ENCODE results near the gene MINDY1. TPM values are rescaled to one million over a fixed set of nuclear protein-coding genes. Genes with fewer than 3 reads are reported as not detected.

MINDY1 gene
- polyA plus RNA-seq, 1 donor, result 24.4 TPM

DNA sequence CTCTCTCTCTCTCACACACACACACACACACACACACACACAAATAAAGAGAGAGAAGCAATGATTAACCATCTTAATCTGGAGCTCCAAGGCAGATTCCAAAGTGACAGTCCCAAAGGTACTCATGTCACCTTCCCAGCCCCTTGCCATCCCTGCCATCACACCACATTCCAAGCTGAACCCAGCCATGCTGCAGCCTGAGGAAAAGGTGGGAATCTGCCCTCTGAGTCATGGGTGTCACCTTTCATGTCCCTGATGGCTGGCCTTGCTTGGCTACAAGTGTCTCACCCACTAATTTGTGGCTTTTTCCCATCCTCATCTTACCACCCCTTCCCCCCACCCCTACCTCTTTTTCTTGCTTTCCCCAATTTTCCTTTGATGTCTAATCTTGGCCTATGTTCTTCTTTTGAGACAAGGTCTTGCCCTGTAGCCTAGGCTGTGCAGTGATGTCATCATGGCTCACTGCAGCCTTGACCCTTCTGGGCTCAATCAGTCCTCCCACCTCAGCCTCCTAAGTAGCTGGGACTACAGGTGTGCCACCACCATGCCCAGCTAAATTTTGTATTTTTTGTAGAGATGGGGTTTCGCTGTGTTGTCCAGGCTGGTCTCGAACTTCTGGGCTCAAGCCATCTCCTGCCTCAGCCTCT lies 21.4 kb downstream of the MINDY1 start:
- DNase-seq, result no peak

GRCh38 chr1:150981805-150982712 lies 24.6 kb downstream of the MINDY1 start, which contains the start of gene ANXA9:
ANXA9 (plus strand) TSS chr1:150982292; CDS start chr1:150983106, 814 bp downstream.
- DNase-seq, result no peak

GRCh38 chr1:150981177-150981804 lies 25.4 kb downstream of the MINDY1 start:
- DNase-seq, result no peak

GRCh38 chr1:150979092-150980056 lies 27.3 kb downstream of the MINDY1 start:
- peak; percentile 86 for DNase-seq

GRCh38 chr1:150976879-150977694 lies 29.6 kb downstream of the MINDY1 start:
- DNase-seq, result peak; percentile 36

DNA sequence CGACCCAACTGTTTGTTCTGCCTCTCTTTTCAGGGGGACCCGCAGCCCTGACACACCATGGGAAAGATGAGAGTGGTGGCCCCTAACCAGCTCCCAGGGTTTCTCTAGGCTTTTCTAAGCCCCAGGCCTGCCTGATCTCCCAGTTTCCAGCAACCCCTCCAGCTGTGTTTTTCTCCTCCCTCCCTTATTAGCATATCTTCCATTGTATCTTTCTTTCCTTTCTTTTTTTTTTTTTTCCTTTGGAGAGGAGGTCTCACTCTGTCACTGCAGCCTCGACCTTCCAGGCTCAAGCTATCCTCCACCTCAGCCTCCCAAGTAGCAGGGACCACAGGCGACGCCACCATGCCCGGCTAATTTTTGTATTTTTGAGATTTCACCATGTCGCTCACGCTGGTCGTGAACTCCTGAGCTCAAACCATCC lies 30.3 kb downstream of the MINDY1 start:
- no peak for DNase-seq

DNA sequence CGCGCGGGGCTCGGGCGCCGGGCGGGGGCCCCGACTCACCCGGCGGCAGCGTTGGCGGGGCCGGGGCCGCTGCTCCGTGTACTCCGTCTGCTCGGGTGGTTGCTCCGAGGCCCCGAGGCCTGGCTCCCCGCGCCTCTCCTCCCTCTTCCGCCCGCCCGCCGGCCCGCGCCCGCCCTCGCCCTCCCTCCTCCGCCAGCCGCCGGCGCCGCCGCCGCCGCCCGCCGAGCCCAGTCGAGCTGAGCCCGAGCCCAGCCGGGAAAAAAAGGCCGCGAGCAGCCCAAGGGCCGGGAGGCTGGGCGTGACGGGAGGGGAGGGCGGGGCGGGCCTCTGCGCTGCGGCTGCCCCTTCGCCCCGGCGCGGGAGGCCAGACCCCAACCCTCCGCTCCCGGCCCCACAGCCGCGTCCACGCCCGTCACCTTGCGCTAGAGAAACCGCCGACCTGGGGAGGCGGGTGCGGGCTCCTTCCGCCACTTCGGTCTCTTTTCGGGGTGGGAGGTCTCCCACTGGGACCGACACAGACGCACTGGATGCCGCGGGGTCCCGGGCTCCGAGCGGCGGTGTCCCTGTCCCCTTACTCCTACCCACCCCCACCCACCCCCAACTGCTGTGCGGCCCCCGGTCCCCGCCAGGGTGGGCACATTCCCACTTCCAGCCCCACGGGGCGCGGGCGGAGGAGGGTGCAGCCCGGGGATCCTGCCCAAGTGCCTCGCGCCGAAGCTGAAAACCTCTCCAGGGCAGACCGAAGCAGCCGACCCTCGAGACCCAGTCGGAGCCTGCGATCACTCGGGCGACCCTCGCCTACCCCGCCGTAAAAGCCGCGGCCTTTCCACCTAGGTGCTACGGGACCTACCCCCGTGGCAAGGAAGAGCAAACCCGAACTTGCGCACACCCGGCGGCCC lies 31.9 kb downstream of the MINDY1 start, which contains the start of gene CERS2:
Gene CERS2, minus strand, starts transcription at position 256 of the 899 bp plus-strand sequence. CDS start 5,745 bp downstream, outside the sequence.
- DNase-seq, result peak; percentile 91

GRCh38 chr1:150973836-150974579 lies 32.7 kb downstream of the MINDY1 start:
- peak; percentile 40 for DNase-seq

GRCh38 chr1:150973258-150973835 lies 33.4 kb downstream of the MINDY1 start:
- no peak for DNase-seq

- no peak for DNase-seq
Measured at GRCh38 chr1:150972417-150972940, 34.2 kb downstream of the MINDY1 start.

GRCh38 chr1:150971583-150972416 lies 34.9 kb downstream of the MINDY1 start:
- DNase-seq, result no peak

DNA sequence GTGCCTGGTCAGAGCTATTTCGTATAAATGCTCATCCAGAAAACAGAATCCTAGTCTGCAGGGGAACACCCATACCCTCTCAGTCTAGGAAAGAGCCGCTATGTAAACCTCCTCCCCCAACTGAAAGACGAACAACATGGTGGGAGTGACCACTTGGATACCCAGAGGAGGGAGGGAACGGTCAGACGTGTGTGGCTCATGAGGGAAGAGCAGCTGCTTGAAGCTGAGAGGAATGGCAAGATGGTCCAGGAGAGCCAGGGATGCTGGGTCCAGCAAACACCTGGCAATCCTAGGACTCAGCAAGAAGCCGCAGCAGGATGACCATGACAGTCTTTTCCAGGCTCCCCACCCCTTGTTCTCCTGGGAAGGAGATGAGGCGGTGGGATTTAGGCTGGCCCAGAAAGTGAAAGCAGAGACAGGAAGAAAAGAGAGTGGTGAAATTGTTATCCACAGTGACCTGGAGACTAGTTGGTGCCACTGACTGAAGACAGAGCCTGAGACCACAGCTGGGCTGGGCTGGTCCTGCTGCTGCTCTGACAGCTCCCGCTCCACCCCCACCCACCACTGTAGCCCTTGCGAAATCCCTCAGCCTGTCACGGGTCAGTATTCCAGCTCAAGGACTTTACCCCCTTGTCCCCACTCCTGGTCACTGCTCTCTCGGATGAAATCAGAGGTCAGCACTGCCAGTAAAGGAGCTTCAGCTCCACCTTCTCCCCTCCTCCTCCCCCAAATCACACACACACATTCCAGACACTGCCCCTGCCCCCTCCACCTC lies 35.7 kb downstream of the MINDY1 start:
- DNase-seq, result no peak

DNA sequence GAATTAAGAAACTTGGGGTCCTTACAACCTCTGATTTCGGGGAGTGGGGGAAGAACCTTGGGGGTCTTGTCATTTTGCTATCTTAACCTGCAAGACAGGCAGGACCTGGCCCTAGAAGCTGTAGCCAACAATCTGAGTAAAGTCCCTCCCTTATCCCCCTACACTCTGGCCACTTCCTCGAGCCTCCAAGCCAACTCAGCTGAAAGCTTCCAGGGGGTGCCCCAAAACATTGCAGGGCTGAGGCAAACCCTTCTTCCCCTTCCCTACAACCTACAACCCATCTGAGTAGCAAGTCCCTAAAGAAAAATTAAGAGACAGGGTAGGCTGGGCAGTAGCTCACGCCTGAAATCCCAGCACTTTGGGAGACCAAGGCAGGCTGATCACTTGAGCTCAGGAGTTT lies 37.1 kb downstream of the MINDY1 start:
- DNase-seq, result no peak

GRCh38 chr1:150968491-150968890 lies 38.2 kb downstream of the MINDY1 start:
- no peak for DNase-seq

DNA sequence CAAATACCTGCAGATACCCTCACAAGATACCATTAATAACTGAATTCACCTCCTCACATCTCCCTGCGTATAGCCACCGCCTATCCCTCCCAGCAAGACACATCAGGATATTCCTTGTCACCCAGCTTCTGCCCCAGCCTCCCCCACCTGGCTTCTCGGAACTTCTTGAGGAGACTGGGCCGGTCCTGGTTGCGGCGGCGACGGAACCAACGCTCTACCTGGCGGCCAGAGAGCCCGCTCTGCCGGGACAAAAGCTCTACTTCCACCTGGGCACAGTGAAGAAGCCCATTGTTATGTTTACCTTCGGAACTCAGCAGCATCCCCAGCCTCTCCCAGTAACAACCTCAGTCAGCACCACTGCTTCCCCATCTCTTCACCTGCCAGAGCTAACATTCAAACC lies 38.8 kb downstream of the MINDY1 start:
- DNase-seq, result no peak

GRCh38 chr1:150966011-150966410 lies 40.7 kb downstream of the MINDY1 start:
- DNase-seq, result no peak

DNA sequence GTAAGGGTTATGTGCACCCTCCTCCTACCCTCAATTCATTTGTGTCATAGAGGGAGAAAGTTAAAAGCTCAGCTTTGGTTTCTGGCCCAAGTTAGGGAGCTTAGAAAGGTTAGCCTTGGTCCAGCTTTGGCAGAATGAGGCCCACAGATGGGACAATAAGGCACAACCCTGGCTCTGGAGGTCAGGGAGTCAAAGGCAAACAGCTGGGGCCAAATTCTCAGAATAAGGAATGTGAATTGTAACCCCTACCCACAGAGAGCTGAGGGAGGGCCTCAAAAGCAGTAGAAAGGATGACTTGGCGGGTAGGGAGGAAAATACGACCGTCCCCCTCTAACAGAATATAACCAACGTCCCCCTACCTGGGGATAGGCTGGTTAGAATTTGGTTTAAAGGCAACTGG lies 41.1 kb downstream of the MINDY1 start:
- DNase-seq, result no peak
